ENCODE results near the gene AGPAT3. TPM values are rescaled to one million over a fixed set of nuclear protein-coding genes. Genes with fewer than 3 reads are reported as not detected.

Gene AGPAT3
- total RNA-seq, 1 donor = 47.4 TPM

GRCh38 chr21:43928222-43929125, 63.5 kb downstream of the AGPAT3 start:
- Histone ChIP-seq H4K20me1 (ENCODE audit: insufficient read depth, low read length) (peaks cover 38% of the 10 kb centered on the region), H3K27ac (ENCODE audit: low read depth, low read length) (no peak overlapping the region), H3K4me2 (ENCODE audit: insufficient read depth, low read length) (no peak overlapping the region), H3K79me2 (ENCODE audit: insufficient read depth, low read length) (peaks cover 60% of the 10 kb centered on the region), H3K4me3 (ENCODE audit: insufficient read depth, low read length) (no peak overlapping the region), H3K9me3 (ENCODE audit: low read depth, low read length) (no peaks in the 10 kb centered on the region), H2AFZ (ENCODE audit: low read length) (no peak overlapping the region), H3K27me3 (ENCODE audit: insufficient read depth, low read length) (no peaks in the 10 kb centered on the region), H3K4me1 (ENCODE audit: insufficient read depth, low read length) (peaks cover 1% of the 10 kb centered on the region), H3K36me3 (ENCODE audit: insufficient read depth, low read length) (peaks cover 4% of the 10 kb centered on the region)
- DNase-seq (ENCODE audit: insufficient read length, low spot score, missing footprints) = no peak
- no peak for TF ChIP-seq CTCF (IDR thresholded peaks at IDR 0.05; ENCODE audit: extremely low read depth, low read depth, low read length)

GRCh38 chr21:43929217-43929971, 64.4 kb downstream of the AGPAT3 start:
- no peak overlapping the region for H3K4me2 ChIP-seq (ENCODE audit: insufficient read depth, low read length)
- H3K27ac ChIP-seq (ENCODE audit: low read depth, low read length) = no peak overlapping the region
- H3K4me3 ChIP-seq (ENCODE audit: insufficient read depth, low read length) = no peak overlapping the region
- H2AFZ ChIP-seq (ENCODE audit: low read length) = no peak overlapping the region
- no peaks in the 10 kb centered on the region for H3K4me1 ChIP-seq (ENCODE audit: insufficient read depth, low read length)
- H4K20me1 ChIP-seq (ENCODE audit: insufficient read depth, low read length) = peaks cover 33% of the 10 kb centered on the region
- no peaks in the 10 kb centered on the region for H3K27me3 ChIP-seq (ENCODE audit: insufficient read depth, low read length)
- peaks cover 4% of the 10 kb centered on the region for H3K36me3 ChIP-seq (ENCODE audit: insufficient read depth, low read length)
- TF ChIP-seq CTCF (IDR thresholded peaks at IDR 0.05; ENCODE audit: extremely low read depth, low read depth, low read length) = no peak
- peaks cover 60% of the 10 kb centered on the region for H3K79me2 ChIP-seq (ENCODE audit: insufficient read depth, low read length)
- no peaks in the 10 kb centered on the region for H3K9me3 ChIP-seq (ENCODE audit: low read depth, low read length)
- no peak for DNase-seq (ENCODE audit: insufficient read length, low spot score, missing footprints)

GRCh38 chr21:43930074-43930847, 65.2 kb downstream of the AGPAT3 start:
- H3K9me3 ChIP-seq (ENCODE audit: low read depth, low read length) = no peaks in the 10 kb centered on the region
- TF ChIP-seq CTCF (IDR thresholded peaks at IDR 0.05; ENCODE audit: extremely low read depth, low read depth, low read length) = no peak
- H3K27me3 ChIP-seq (ENCODE audit: insufficient read depth, low read length) = no peaks in the 10 kb centered on the region
- no peak for DNase-seq (ENCODE audit: insufficient read length, low spot score, missing footprints)
- H3K27ac ChIP-seq (ENCODE audit: low read depth, low read length) = no peak overlapping the region
- H3K4me2 ChIP-seq (ENCODE audit: insufficient read depth, low read length) = no peak overlapping the region
- peaks cover 4% of the 10 kb centered on the region for H3K36me3 ChIP-seq (ENCODE audit: insufficient read depth, low read length)
- H4K20me1 ChIP-seq (ENCODE audit: insufficient read depth, low read length) = peaks cover 28% of the 10 kb centered on the region
- H3K4me3 ChIP-seq (ENCODE audit: insufficient read depth, low read length) = no peak overlapping the region
- no peak overlapping the region for H2AFZ ChIP-seq (ENCODE audit: low read length)
- H3K4me1 ChIP-seq (ENCODE audit: insufficient read depth, low read length) = no peaks in the 10 kb centered on the region
- H3K79me2 ChIP-seq (ENCODE audit: insufficient read depth, low read length) = peaks cover 58% of the 10 kb centered on the region

All from osteoblast (primary cell).